HepG2 (cell line): ENCODE results near the gene PNPLA2. TPM values are rescaled to one million over a fixed set of nuclear protein-coding genes. Genes with fewer than 3 reads are reported as not detected.

Experiments used
- ARHGAP35 ChIP-seq: sonication (generic); formaldehyde crosslinking; IDR thresholded peaks from 2 replicates; pipeline ENCODE4 v1.9.0; 2022; ENCODE audit warnings: mild to moderate bottlenecking, inconsistent platforms, moderate library complexity, missing genetic modification reagents, borderline replicate concordance
- HINFP ChIP-seq: sonication (generic); formaldehyde crosslinking; IDR thresholded peaks from 2 replicates; pipeline ENCODE4 v1.4.0; 2020; ENCODE audit warnings: low read depth, mild to moderate bottlenecking, missing genetic modification reagents
- MTA3 ChIP-seq: sonication (generic); formaldehyde crosslinking; IDR thresholded peaks from 2 replicates; pipeline ENCODE4 v1.4.0; 2020; ENCODE audit warnings: missing genetic modification reagents
- NCOA2 ChIP-seq: sonication (generic); formaldehyde crosslinking; IDR thresholded peaks from 2 replicates; pipeline ENCODE4 v1.8.0; 2022; ENCODE audit warnings: inconsistent platforms
- NR2F6 ChIP-seq, 2 experiments: IDR thresholded peaks; 2 replicates each; pipeline ENCODE4 v1.6.1; 2016; ENCODE audit warnings: antibody characterized with exemption in 1 of 2, mild to moderate bottlenecking in 1 of 2
- PITX1 ChIP-seq: sonication (generic); formaldehyde crosslinking; IDR thresholded peaks from 2 replicates; pipeline ENCODE4 v1.5.1; 2020; ENCODE audit warnings: mild to moderate bottlenecking, missing genetic modification reagents
- REXO4 ChIP-seq: sonication (generic); formaldehyde crosslinking; IDR thresholded peaks from 2 replicates; pipeline ENCODE4 v1.8.0; 2022; ENCODE audit warnings: missing genetic modification reagents, mild to moderate bottlenecking, borderline replicate concordance
- SAP130 ChIP-seq: IDR thresholded peaks from 2 replicates; pipeline ENCODE4 v1.6.1; 2016; ENCODE audit warnings: low read depth
- STAT6 ChIP-seq: sonication (generic); formaldehyde crosslinking; IDR thresholded peaks from 2 replicates; pipeline ENCODE4 v1.4.0; 2020; ENCODE audit warnings: missing genetic modification reagents, mild to moderate bottlenecking, borderline replicate concordance
- THAP11 ChIP-seq: IDR thresholded peaks from 2 replicates; pipeline ENCODE4 v1.6.1; 2016; ENCODE audit warnings: missing biosample characterization, missing genetic modification reagents
- ZBED4 ChIP-seq: sonication (generic); formaldehyde crosslinking; IDR thresholded peaks from 2 replicates; pipeline ENCODE4 v1.4.0; 2020; ENCODE audit warnings: missing genetic modification reagents, borderline replicate concordance
- ZBTB7B ChIP-seq: sonication (generic); formaldehyde crosslinking; IDR thresholded peaks from 2 replicates; pipeline ENCODE4 v1.4.0; 2020; ENCODE audit warnings: missing genetic modification reagents
- ZNF414 ChIP-seq: sonication (generic); formaldehyde crosslinking; IDR thresholded peaks from 2 replicates; pipeline ENCODE4 v1.5.0; 2020; ENCODE audit warnings: missing genetic modification reagents
- ZNF546 ChIP-seq: sonication (generic); formaldehyde crosslinking; conservative IDR thresholded peaks from 2 replicates; pipeline ENCODE4 v1.8.1; 2023; ENCODE audit warnings: mild to moderate bottlenecking, missing genetic modification reagents
- ZNF737 ChIP-seq: sonication (generic); formaldehyde crosslinking; IDR thresholded peaks from 2 replicates; pipeline ENCODE4 v1.5.0; 2020; ENCODE audit warnings: missing genetic modification reagents, mild to moderate bottlenecking, borderline replicate concordance
- polyA plus RNA-seq, 8 experiments: library from polyadenylated mRNA; depleted of rRNA in 3 of 8; stranded (reverse) in 7 of 8; unstranded in 1 of 8; fragments of >200 nt; fragmentation: Illumina TruSeq in 4 of 8; extraction: Trizol in 4 of 8; gene quantifications; 2 replicates each; pipeline versions ENCODE4 v1.2.1 to v1.2.3, GENCODE V29; 2011 to 2016; ENCODE audit warnings: low read depth in 4 of 8, missing spikeins in 1 of 8, mixed read lengths in 1 of 8; ENCODE audit not compliant: insufficient read depth in 1 of 8
- total RNA-seq, 5 experiments: library from RNA; depleted of rRNA; stranded (reverse); fragments of >200 nt; fragmentation: Illumina TruSeq; extraction: Trizol; gene quantifications; 2 replicates each; pipeline ENCODE4 v1.2.3, GENCODE V29; 2016; ENCODE audit warnings: low read depth in 1 of 5
- TF ChIP-seq, protein P1 (sequence below): IDR thresholded peaks from 2 replicates; pipeline ENCODE4 v1.6.1; 2016; ENCODE audit warnings: mild to moderate bottlenecking
- TF ChIP-seq, protein P2 (sequence below): sonication (generic); IDR thresholded peaks from 2 replicates; pipeline ENCODE4 v1.6.1; 2016; ENCODE audit warnings: low read depth, borderline replicate concordance

The PNPLA2 gene
- total and polyA plus RNA-seq, 2 of the 13 experiments (the other 11 are each of a cell fraction or from before 2014, with no cell fraction given) = 10.5 to 43.2 TPM

DNA sequence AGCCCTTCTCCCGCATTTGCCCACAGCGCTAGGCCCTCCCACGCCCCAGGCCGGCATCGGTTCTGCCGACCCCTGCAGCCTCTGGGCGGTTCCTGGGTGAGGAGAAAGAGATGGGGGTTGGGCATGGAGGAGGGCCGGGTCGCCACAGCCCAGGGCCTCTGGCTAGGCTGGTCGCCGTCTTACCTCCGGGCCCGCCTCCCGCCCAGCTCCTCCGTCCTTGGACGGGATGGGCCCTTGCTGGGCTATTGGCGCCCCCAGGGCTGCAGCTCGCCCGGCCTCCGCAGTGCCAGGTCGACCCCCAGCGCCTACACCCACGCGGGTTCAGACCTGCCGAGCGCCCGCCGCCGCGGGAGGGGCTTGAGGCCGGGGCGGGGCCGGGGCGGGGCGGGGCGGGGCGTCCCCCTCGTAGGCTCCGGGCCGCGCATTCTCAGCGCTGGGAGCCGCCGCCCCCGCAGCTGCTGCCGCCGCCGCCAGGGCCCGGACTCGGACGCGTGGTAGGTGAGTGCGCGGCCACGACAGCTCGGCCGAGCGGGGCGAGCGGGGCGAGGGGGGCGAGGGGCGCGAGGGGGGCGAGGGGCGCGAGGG is 13.9 kb downstream of the PNPLA2 start, which contains the start of gene CD151 (continued):
- TF ChIP-seq ZBED4 (CRISPR knock-in tag) (no peak), REXO4 (CRISPR knock-in tag) (no peak), SAP130 (CRISPR knock-in tag) (peak; percentile 39), PITX1 (CRISPR knock-in tag) (0 out of 2 replicates have a peak, but pooled peaks have one; percentile 24), MTA3 (CRISPR knock-in tag) (no peak), THAP11 (CRISPR knock-in tag) (no peak), HINFP (CRISPR knock-in tag) (no peak), STAT6 (CRISPR knock-in tag) (no peak), NR2F6 (IDR thresholded peaks at IDR 0.05) (no peak), NR2F6 (CRISPR knock-in tag; IDR thresholded peaks at IDR 0.05) (0 out of 2 replicates have a peak, but pooled peaks have one; percentile 12), NCOA2 (CRISPR knock-in tag) (no peak), ZBTB7B (CRISPR knock-in tag) (peak; percentile 60; the same call in 1 of the 2 replicates), ARHGAP35 (CRISPR knock-in tag) (0 out of 2 replicates have a peak, but pooled peaks have one; percentile 45), ZNF414 (no peak), ZNF546 (CRISPR knock-in tag) (no peak), ZNF737 (CRISPR knock-in tag) (no peak)
- TF ChIP-seq, protein P1, sequence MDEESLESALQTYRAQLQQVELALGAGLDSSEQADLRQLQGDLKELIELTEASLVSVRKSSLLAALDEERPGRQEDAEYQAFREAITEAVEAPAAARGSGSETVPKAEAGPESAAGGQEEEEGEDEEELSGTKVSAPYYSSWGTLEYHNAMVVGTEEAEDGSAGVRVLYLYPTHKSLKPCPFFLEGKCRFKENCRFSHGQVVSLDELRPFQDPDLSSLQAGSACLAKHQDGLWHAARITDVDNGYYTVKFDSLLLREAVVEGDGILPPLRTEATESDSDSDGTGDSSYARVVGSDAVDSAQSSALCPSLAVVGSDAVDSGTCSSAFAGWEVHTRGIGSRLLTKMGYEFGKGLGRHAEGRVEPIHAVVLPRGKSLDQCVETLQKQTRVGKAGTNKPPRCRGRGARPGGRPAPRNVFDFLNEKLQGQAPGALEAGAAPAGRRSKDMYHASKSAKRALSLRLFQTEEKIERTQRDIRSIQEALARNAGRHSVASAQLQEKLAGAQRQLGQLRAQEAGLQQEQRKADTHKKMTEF (CRISPR knock-in tag) = 0 out of 2 replicates have a peak, but pooled peaks have one; percentile 34
- TF ChIP-seq, protein P2, sequence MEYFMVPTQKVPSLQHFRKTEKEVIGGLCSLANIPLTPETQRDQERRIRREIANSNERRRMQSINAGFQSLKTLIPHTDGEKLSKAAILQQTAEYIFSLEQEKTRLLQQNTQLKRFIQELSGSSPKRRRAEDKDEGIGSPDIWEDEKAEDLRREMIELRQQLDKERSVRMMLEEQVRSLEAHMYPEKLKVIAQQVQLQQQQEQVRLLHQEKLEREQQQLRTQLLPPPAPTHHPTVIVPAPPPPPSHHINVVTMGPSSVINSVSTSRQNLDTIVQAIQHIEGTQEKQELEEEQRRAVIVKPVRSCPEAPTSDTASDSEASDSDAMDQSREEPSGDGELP = no peak
- TF ChIP-seq, all 625 proteins: peak for 43
